LNCAP (cell line): ENCODE results near the gene TMC1.

Source experiments
- CTCF ChIP-seq: fragments of 450-650 bp; IDR thresholded peaks from 2 replicates; pipeline ENCODE4 v1.5.1; 2017; ENCODE audit warnings: mild to moderate bottlenecking

The TMC1 gene

GRCh38 chr9:72533322-72533721 is 11.9 kb downstream of the TMC1 start:
- no peak for TF ChIP-seq CTCF

- no peak for TF ChIP-seq CTCF
Observed at GRCh38 chr9:72534931-72535330, 13.5 kb downstream of the TMC1 start.

GRCh38 chr9:72537011-72537545 is 15.7 kb downstream of the TMC1 start:
- TF ChIP-seq CTCF: no peak

- no peak for TF ChIP-seq CTCF
Observed at GRCh38 chr9:72537671-72538070, 16.3 kb downstream of the TMC1 start.

- TF ChIP-seq CTCF: no peak
Observed at GRCh38 chr9:72538921-72539702, 17.7 kb downstream of the TMC1 start.

- TF ChIP-seq CTCF: no peak
Observed at GRCh38 chr9:72539824-72540347, 18.5 kb downstream of the TMC1 start.

- TF ChIP-seq CTCF: no peak
Observed at GRCh38 chr9:72540348-72540873, 19.0 kb downstream of the TMC1 start.
